GM19324 (cell line): ENCODE data around the gene OPTN.
"Not testable (repeated sequence)": the region's sequence is repeated elsewhere in the genome, so short reads cannot be mapped to it uniquely, and the experiment has no call there.

Source experiments
- ATAC-seq: cut with Tn5 transposase; IDR thresholded peaks from one replicate; pipeline ENCODE4 v1.9.1; 2021; ENCODE audit warnings: mild to moderate bottlenecking, moderate library complexity; ENCODE audit not compliant: unreplicated experiment, low FRiP score

Gene OPTN

GRCh38 chr10:13117841-13118783, 18.1 kb downstream of the OPTN start:
- no peak for ATAC-seq

- ATAC-seq: no peak
These were observed 18.9 kb downstream of the OPTN start for GRCh38 chr10:13118784-13119410.

- no peak for ATAC-seq
These were observed 21.0 kb downstream of the OPTN start for GRCh38 chr10:13120786-13121499.

- ATAC-seq: no peak
These were observed 21.5 kb downstream of the OPTN start for GRCh38 chr10:13121500-13121854.

- no peak for ATAC-seq
These were observed 36.7 kb downstream of the OPTN start for GRCh38 chr10:13136651-13137050.

- no peak for ATAC-seq
These were observed 39.2 kb downstream of the OPTN start for GRCh38 chr10:13139150-13139549.

GRCh38 chr10:13139676-13140075, 39.7 kb downstream of the OPTN start:
- no peak for ATAC-seq

GRCh38 chr10:13140627-13141190, 40.7 kb downstream of the OPTN start:
- ATAC-seq: no peak

- ATAC-seq: no peak
These were observed 43.8 kb downstream of the OPTN start for GRCh38 chr10:13143766-13144165.

GRCh38 chr10:13144814-13145213, 44.9 kb downstream of the OPTN start:
- no peak for ATAC-seq

- no peak for ATAC-seq
These were observed 46.4 kb downstream of the OPTN start for GRCh38 chr10:13146379-13146778.

GRCh38 chr10:13147161-13147560, 47.2 kb downstream of the OPTN start:
- no peak for ATAC-seq

GRCh38 chr10:13152296-13152695, 52.3 kb downstream of the OPTN start:
- ATAC-seq: no peak

- ATAC-seq: not testable (repeated sequence)
These were observed 55.9 kb downstream of the OPTN start for GRCh38 chr10:13155860-13156259.

- no peak for ATAC-seq
These were observed 58.4 kb downstream of the OPTN start for GRCh38 chr10:13158401-13158800.

GRCh38 chr10:13160934-13161856, 61.2 kb downstream of the OPTN start, which contains the start of gene MCM10:
TSS of gene MCM10 (plus strand) at chr10:13161558. CDS start at chr10:13164203, 2,645 bp downstream.
- peak; percentile 99 for ATAC-seq

GRCh38 chr10:13161857-13162271, 61.9 kb downstream of the OPTN start:
- ATAC-seq: no peak

- ATAC-seq: no peak
These were observed 63.9 kb downstream of the OPTN start for GRCh38 chr10:13163859-13164258.

GRCh38 chr10:13165177-13165576, 65.2 kb downstream of the OPTN start:
- ATAC-seq: no peak

- no peak for ATAC-seq
These were observed 67.6 kb downstream of the OPTN start for GRCh38 chr10:13167568-13167967.
